MM.1S (cell line): Measurements from ENCODE around the gene DNAL4.

Source experiments
- DNase-seq: peaks from one replicate; pipeline ENCODE4 v3.0.0-alpha.2; 2015
- H2AFZ ChIP-seq: fragments of 300-600 bp; sonication (generic); 2 replicates; pipeline ENCODE4 v1.6.0; 2016; ENCODE audit warnings: antibody characterized with exemption, low read length
- H3F3A ChIP-seq: fragments of 300-600 bp; sonication (generic); 2 replicates; pipeline ENCODE4 v1.6.1; 2016; ENCODE audit warnings: mild to moderate bottlenecking, antibody characterized with exemption, low read length, moderate library complexity, mixed read lengths; ENCODE audit not compliant: insufficient read depth
- H3K27ac ChIP-seq: fragments of 300-600 bp; sonication (generic); 2 replicates; pipeline ENCODE4 v1.5.1; 2016; ENCODE audit warnings: mild to moderate bottlenecking, low read length
- H3K27me3 ChIP-seq: fragments of 300-600 bp; sonication (generic); replicated peaks from 2 replicates; pipeline ENCODE4 v1.6.0; 2016; ENCODE audit warnings: low read length; ENCODE audit not compliant: insufficient read depth
- H3K36me3 ChIP-seq: fragments of 300-600 bp; sonication (generic); replicated peaks from 2 replicates; pipeline ENCODE4 v1.6.1; 2016; ENCODE audit warnings: mild to moderate bottlenecking, low read length, mixed read lengths; ENCODE audit not compliant: insufficient read depth
- H3K4me1 ChIP-seq: fragments of 300-600 bp; sonication (generic); 2 replicates; pipeline ENCODE4 v1.6.1; 2016; ENCODE audit warnings: low read length, mixed read lengths
- H3K4me2 ChIP-seq: fragments of 300-600 bp; sonication (generic); 2 replicates; pipeline ENCODE4 v1.6.0; 2016; ENCODE audit warnings: low read depth, low read length
- H3K4me3 ChIP-seq: fragments of 300-600 bp; sonication (generic); 2 replicates; pipeline ENCODE4 v1.5.1; 2016; ENCODE audit warnings: low read length, mixed read lengths
- H3K79me2 ChIP-seq: fragments of 300-600 bp; sonication (generic); 2 replicates; pipeline ENCODE4 v1.6.1; 2016; ENCODE audit warnings: mixed run types, low read length, mixed read lengths
- H3K9ac ChIP-seq: fragments of 300-600 bp; sonication (generic); 2 replicates; pipeline ENCODE4 v1.6.1; 2016; ENCODE audit warnings: low read length, mixed read lengths
- H3K9me2 ChIP-seq: fragments of 300-600 bp; sonication (generic); replicated peaks from 2 replicates; pipeline ENCODE4 v1.6.1; 2016; ENCODE audit warnings: mild to moderate bottlenecking, low read length, mixed read lengths; ENCODE audit not compliant: insufficient read depth
- H3K9me3 ChIP-seq: fragments of 300-600 bp; sonication (generic); replicated peaks from 2 replicates; pipeline ENCODE4 v1.6.1; 2016; ENCODE audit warnings: mild to moderate bottlenecking, low read length, mixed read lengths; ENCODE audit not compliant: insufficient read depth
- H4K20me1 ChIP-seq: fragments of 300-600 bp; sonication (generic); 2 replicates; pipeline ENCODE4 v1.6.1; 2016; ENCODE audit warnings: mild to moderate bottlenecking, low read length, moderate library complexity, mixed read lengths; ENCODE audit not compliant: insufficient read depth
- CTCF ChIP-seq: fragments of 300-600 bp; sonication (generic); IDR thresholded peaks from 2 replicates; pipeline ENCODE4 v1.5.1; 2016; ENCODE audit warnings: antibody characterized with exemption, low read length, mixed read lengths
- EZH2 ChIP-seq: fragments of 300-600 bp; sonication (generic); optimal IDR thresholded peaks from 2 replicates; pipeline ENCODE3; 2017; ENCODE audit warnings: low read depth, mild to moderate bottlenecking, antibody characterized with exemption, low read length, mixed read lengths
- EZH2phosphoT487 ChIP-seq: fragments of 300-600 bp; sonication (generic); IDR thresholded peaks from 2 replicates; pipeline ENCODE4 v1.6.1; 2018; ENCODE audit warnings: antibody characterized with exemption, low read length

The DNAL4 gene

GRCh38 chr22:38786631-38787030 lies 7.3 kb downstream of the DNAL4 start:
- Histone ChIP-seq H3K27ac (no peak overlapping the region), H3K36me3 (no peaks in the 10 kb centered on the region), H3K79me2 (no peaks in the 10 kb centered on the region), H3F3A (no peaks in the 10 kb centered on the region), H4K20me1 (no peaks in the 10 kb centered on the region), H3K9me2 (no peaks in the 10 kb centered on the region), H3K27me3 (no peaks in the 10 kb centered on the region), H2AFZ (no peak overlapping the region), H3K9me3 (no peaks in the 10 kb centered on the region), H3K4me2 (no peak overlapping the region), H3K9ac (no peak overlapping the region), H3K4me1 (no peaks in the 10 kb centered on the region), H3K4me3 (no peak overlapping the region)
- TF ChIP-seq CTCF = no peak
- TF ChIP-seq EZH2 = no peak
- TF ChIP-seq EZH2phosphoT487 = no peak
- no peak for DNase-seq

GRCh38 chr22:38784856-38785255 lies 9.1 kb downstream of the DNAL4 start:
- Histone ChIP-seq H4K20me1 (no peaks in the 10 kb centered on the region), H3K27ac (no peak overlapping the region), H3K36me3 (no peaks in the 10 kb centered on the region), H3K9ac (no peak overlapping the region), H2AFZ (no peak overlapping the region), H3K9me3 (no peaks in the 10 kb centered on the region), H3F3A (no peaks in the 10 kb centered on the region), H3K4me3 (no peak overlapping the region), H3K79me2 (no peaks in the 10 kb centered on the region), H3K4me2 (no peak overlapping the region), H3K27me3 (no peaks in the 10 kb centered on the region), H3K9me2 (no peaks in the 10 kb centered on the region), H3K4me1 (no peaks in the 10 kb centered on the region)
- DNase-seq = no peak
- TF ChIP-seq EZH2phosphoT487 (no peak), EZH2 (no peak), CTCF (no peak)

GRCh38 chr22:38784035-38784434 lies 9.9 kb downstream of the DNAL4 start:
- Histone ChIP-seq H3K9me2 (no peaks in the 10 kb centered on the region), H3K9me3 (no peaks in the 10 kb centered on the region), H3K27ac (no peak overlapping the region), H3K4me2 (no peak overlapping the region), H3K27me3 (no peaks in the 10 kb centered on the region), H3K79me2 (no peaks in the 10 kb centered on the region), H3K36me3 (no peaks in the 10 kb centered on the region), H3K4me1 (no peaks in the 10 kb centered on the region), H3K9ac (no peak overlapping the region), H4K20me1 (no peaks in the 10 kb centered on the region), H2AFZ (no peak overlapping the region), H3F3A (no peaks in the 10 kb centered on the region), H3K4me3 (no peak overlapping the region)
- no peak for DNase-seq
- TF ChIP-seq EZH2phosphoT487 (no peak), EZH2 (no peak), CTCF (no peak)
